ENCODE measurements around the gene PPP2R5C.

PPP2R5C gene

DNA sequence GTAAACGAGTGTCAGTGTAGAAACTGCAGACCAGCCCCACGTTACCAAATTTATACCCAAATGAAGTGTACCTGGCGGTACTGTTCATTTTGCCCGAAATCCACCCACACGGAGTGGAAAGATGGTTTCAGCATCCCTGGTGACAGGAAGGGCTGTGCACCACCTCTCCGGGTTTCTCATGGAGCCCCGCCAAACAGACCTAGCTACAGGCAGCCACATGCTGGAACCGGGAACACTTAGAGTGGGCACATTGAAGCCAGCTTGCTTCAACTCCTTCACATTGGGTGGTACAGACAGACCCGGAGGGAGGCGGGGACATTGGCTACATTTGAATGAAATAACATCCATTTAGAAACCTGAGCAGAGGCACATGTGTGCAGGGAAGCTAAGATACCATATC is 84.4 kb downstream of the PPP2R5C start:
- DNase-seq, result no peak

DNA sequence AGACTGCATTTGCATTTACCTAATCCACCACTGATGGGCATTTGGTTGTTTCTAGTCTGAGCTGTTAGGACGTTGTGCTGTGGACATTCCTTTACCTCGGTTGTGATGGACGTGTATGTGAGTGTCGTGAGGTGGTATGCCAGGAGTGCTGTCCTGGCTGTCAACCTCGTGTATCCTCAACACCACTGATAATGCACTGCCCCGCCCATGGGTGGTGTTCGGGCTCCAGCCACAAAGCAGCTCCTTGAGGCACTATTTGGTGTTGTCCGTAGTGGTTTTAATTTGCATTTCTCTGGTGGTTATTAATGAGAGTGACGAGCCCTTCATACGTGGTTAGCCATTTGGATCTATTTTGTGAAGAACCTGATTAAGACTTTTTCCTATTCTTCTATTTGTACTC is 87.6 kb downstream of the PPP2R5C start:
- DNase-seq, result no peak

DNA sequence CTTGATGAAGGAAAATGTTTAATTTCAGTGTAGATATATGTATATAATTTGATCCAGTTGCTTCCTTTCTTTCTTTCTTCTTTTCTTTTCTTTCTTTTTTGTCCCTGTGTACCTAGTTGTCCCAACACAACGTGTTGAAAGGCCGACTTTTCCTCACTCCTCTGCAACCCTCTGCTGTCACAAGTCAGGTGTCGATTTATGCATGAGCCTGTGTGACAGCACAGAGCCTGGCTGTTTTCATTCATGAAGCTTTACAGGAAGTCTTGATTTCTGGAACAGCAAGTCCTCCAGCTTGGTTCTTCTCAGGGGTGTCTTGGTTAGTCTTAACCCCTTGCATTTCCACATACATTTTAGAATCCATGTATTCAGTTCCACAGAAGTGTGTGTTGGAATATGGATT is 88.1 kb downstream of the PPP2R5C start:
- DNase-seq, result no peak

DNA sequence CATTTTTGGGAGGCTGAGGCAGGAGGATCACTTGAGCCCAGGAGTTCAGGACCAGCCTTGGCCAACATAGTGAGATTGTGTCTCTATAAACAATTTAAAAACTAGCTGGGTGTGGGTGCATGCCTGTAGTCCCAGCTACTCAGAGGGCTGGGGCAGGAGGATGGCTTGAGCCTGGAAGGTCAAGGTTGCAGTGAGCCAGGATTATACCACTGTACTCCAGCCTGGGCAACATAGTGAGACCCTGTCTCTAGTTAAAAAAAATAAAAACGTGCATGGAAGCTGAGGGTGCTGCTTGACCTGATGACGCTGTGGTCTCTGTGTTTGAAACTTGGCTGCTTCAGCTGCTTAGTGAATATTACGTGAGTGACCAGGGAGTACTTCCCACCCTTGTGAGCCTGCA is 89.7 kb downstream of the PPP2R5C start:
- no peak for DNase-seq

DNA sequence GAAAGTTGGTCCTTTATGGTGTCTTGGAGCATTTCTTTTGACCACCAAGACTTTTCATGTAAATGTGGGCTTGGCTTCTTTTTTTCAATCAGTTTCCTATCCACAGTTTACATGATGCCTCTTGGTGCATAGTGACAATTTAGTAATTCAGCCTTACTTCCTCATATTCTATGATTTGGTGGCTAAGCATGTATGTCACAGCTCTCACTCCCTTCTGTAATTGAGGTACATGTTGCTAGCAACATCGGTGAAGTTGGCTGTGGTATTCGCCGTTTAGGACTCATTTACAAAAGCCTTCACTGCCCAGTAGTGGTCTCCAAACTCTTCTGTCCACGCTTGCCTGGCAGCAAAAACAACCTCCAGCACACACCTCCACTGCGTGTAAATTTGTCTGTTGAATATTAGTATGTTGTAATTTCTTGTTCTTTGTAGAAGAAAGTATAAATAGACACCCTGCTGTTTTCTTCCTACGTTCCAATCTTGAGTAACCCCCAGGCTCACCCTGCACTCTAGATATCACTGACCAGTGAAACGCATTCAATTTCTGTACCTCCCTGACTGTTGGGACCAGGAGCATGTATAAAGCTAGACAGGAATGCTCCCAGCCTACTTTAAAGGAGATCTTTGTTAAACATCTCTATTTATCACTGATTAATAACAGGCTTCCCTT is 90.4 kb downstream of the PPP2R5C start:
- no peak for DNase-seq

DNA sequence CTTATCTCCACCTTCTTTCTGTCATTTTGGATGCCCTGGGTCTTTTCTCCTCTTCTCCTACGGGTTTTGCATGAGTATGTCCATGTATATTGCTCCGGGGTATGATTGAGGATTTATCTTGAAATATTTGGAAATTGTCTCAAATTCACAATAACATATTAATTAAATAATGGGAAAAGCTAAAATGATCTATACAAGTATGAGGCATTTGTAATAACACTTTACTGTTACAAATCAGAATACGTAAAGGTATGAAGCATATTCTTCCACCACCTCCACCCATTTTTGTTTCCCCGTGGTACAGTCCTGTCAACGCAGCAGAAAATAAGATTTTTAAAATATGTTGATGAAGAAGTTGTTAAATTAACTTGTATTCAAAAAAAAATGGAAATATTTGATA is 91.3 kb downstream of the PPP2R5C start:
- DNase-seq, result no peak

DNA sequence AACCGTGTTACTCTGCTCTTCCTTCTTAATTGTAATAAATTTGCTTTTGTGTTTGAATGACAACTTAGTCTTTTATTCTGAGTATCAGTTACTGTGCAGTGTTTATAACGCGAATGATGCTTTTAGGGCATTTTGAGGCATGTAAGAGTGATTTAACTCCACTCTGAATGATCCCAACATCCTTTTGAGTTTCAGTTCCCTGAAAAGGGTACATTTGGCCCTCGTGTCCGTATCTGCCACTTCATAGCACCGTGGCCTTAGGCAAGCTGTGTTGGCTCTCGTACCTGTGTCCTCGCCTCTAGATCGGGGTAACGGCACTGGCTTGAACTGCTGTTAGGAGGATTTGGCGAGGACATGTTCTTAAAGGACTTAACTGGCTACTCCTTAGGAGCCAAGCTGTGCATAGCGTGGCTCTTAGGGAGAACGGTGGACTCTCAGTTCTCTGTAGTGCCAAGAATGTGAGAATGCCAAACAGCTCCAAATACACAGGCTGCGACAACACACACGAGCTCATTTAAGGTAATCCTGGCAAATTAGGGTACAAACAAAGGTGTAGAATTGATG is 92.0 kb downstream of the PPP2R5C start:
- no peak for DNase-seq

DNA sequence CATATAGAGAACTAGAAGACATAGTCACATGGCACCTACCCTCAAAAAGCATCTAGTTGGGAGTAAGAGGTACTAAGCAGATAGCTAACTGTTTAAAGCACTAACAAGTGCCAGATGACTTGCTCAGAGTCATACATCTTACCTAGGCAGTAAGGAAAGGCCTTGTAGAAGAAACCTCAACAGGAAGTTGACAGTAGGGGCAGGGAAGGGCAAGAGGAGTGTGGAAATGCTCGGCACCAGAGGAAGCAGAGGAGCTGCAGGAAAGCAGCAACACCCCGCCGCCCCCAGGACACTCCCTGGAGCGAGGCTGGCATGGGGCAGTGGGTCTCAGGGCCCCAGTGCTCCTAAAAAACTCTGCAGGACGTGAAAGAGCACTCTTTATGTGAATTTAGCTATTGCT is 92.9 kb downstream of the PPP2R5C start:
- no peak for DNase-seq

DNA sequence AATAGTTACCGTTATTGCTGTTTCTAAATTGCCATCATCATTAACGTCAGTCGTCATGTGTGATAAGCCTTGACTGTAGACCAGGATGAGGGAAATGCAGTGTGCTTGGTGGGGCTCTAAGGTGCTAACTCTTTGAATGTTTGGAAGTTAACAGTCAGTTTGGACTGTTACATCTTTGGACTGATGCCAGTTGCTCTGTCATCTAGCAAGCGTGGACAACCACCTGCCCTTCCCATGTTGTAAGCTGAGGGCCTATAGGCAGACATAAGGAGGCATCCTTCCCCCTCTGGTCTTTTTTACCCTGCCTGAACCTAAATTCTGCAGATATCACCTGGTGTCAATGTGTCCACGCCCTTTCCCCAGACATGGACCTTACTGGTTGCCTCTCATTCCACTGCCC is 94.4 kb downstream of the PPP2R5C start:
- no peak for DNase-seq

DNA sequence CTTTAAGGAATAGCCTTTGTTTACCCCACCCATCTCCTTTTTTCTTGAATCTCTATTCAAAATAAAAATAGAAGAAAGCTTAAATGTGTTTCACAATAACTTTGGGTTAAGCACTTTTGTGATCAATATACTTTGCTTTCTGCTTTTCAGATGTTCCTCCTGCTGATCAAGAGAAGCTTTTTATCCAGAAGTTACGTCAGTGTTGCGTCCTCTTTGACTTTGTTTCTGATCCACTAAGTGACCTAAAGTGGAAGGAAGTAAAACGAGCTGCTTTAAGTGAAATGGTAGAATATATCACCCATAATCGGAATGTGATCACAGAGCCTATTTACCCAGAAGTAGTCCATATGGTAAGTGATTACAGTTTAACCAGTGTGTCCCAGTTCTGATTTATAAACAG is 95.0 kb downstream of the PPP2R5C start:
- no peak for DNase-seq

DNA sequence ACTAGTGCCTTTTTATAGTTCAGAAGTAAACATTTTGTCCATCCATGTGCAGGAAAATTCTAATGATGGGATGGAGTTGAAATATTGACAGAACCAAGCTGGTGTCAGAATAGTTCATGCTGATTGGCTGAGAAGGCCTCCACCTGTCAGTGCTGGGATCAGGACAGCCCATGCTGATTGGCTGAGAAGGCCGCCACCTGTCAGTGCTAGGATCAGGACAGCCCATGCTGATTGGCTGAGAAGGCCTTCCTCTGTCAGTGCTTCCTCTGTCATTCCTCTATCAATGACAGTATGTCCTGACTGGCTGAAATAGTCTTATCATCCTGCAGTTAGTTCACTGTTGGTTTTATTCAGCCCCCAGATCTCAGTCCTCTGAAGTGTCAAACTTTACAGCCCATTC is 95.7 kb downstream of the PPP2R5C start:
- no peak for DNase-seq

DNA sequence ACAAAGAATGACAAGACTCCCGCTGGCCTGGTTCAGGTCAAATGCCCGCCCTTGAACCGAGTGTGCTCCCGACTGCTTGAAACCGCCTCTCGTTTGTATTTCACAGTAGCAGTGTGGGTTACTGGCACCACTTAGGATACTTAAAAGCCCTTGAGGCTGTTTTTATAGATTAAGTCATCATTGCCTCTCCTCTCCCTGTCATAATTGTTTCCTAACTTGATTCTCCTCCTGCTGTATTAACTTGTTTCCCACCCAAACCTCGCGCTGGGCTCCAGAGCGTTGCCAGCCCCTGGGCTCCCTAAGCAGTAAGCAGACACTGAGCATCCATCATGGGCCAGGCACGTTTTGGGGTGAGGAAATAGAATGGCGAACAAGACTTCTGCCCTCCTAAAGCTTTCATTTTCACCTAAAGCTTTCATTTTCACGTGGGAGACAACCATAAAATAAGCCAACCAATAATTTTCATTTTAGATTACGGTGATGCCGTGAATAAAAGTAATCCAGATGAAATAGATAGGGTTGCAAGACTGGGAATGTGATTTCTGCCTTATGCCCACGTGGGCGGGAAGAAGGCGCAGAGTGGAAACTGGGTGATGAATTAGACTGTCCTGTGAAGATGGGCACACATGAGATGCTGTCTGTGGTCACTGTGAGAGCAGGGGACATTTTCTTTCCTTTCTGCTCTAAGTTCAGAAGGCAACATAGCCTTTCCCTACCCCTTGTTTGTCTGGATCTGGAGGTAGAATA is 97.5 kb downstream of the PPP2R5C start:
- DNase-seq, result peak; percentile 3

DNA sequence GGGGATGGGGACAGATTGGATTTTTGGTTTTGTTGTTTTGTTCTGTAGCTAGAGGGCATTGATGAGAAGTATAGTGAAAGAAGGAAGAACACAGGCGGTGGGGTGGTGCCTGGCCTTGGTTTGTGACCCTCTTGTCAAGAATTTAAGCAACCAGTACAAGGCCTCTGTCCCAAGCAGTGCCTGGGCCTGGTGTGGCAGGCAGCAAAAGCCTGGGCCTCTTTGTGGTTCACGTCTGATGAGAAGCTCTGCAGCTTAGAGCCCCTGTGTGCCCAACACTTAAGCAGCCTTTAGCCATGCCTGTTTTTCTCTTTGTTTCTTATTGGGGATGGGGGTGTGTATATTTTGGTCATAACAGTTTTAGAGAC is 98.0 kb downstream of the PPP2R5C start:
- no peak for DNase-seq

DNA sequence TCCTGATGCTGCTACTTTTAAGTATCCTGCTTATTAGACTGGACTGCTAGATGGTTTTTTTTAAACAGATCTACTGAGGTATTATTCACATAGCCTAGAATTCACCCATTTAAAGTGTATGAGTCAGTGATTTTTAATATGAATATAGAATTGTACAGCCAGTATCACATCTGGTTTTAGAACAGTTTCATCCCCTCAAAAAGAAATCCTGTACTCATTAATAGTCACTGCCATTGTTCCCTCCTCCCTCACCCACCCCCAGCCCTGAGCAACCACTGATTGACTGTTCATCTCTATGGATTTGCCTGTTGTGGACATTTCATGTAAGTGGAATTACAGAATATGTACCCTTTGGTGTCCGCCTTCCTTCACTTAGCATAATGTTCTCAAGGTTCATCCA is 98.4 kb downstream of the PPP2R5C start:
- no peak for DNase-seq

DNA sequence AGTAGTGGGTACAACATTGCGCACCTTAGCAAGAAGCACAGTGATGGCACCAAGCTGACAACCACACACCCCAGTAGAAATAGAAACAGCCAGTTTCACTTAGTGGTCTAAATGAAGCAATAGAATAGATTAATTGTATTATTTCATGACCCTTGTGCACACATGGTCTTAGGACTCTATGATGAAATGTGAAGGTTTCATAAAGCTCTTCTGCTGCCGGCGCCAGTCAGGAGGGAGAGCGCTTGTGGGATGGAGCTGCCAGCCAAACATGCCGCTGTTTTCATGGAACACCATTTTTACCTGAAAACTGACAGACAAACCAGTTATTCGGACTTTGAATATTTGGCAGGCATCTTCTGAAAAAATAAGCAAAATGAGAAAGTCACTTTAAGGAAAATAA is 100.0 kb downstream of the PPP2R5C start:
- DNase-seq, result no peak

DNA sequence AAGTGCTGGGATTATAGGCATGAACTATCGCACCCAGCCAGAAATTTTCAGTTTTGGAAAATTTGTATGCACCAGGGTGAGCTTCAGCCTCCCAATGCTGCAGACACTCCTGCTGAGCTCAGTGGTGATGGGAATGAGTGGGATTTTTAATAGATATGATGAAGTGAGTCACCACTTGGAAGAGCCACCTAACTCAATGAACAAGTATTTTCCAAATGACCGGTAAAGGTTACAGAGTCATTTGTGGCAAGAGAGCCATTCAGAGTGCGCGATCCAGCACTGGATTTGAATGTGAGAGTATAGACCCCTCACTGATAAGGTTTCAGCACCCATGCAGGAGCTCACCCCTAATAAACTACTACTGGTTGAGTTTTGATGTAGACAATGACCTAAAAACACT is 100.7 kb downstream of the PPP2R5C start:
- no peak for DNase-seq

DNA sequence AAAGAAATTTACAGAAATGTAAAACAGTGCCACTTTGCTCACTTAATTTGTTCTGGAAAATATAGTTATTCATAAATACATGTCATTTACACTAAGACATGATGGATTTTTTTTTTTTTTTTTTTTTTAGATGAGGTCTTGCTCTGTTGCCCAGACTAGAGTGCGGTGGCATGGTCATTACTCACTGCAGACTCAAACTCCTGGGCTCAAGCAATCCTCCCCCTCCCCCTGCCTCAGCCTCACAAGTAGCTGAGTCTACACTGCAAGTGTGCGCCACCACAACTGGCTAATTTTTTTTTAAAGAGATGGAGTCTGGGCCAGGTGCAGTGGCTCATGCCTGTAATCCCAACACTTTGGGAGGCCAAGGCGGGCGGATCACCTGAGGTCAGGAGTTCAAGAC is 101.2 kb downstream of the PPP2R5C start:
- no peak for DNase-seq

DNA sequence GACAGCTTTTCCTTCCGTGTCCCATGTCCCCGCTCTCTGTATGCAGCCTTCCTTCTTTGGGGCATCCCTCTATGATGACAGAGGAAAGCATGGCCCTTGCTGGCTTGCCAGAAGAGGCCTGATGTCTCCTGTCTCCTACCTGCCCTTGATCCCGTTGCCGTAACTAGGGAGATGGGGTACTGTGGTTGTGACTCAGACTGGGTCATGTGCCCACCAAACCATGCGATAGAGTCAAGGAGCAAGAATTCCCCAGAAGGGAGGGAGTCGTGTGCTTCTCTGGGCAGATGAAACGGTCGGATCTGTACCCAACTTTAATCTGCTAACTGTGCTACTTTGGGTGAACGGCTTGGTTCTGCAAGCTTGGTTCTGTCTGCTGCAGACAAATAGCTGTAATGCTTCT is 103.8 kb downstream of the PPP2R5C start:
- DNase-seq, result no peak

DNA sequence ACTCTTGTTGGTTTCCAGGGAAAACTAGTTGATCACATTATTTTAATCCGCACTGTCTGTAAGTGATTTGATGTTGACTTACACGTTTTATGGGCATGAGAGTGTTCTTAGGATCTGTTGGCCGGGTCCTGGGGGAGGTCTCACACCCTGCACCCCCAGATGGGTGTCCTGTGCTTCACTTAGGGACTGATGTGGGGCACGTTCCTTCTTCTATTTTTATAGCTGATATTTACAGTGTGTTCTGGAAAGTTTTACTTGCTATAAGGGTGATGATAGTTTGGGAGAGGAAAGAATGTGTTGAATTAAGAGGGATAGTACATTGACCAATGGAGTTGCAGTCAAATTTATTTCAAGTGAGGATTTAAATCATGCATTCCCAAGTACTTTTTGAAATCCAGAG is 106.3 kb downstream of the PPP2R5C start:
- no peak for DNase-seq

DNA sequence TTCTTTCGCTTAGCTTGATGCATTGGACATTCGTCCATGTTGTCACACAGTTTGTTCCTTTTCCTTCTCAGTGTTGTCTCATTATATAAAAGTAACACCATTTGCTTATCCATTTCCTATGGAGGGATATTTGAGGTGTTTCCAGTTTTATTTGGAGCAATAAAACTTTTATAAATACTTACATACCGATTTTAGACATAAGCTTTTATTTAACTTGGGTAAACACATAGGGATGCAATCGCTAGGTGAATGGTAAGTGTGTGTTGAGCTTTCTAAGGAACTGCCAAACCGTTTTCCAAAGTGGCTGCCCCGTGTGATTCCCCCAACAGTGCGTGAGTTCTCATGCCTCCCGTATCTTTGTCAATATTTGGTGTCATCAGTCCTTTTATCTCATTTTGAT is 107.7 kb downstream of the PPP2R5C start:
- DNase-seq, result no peak

DNA sequence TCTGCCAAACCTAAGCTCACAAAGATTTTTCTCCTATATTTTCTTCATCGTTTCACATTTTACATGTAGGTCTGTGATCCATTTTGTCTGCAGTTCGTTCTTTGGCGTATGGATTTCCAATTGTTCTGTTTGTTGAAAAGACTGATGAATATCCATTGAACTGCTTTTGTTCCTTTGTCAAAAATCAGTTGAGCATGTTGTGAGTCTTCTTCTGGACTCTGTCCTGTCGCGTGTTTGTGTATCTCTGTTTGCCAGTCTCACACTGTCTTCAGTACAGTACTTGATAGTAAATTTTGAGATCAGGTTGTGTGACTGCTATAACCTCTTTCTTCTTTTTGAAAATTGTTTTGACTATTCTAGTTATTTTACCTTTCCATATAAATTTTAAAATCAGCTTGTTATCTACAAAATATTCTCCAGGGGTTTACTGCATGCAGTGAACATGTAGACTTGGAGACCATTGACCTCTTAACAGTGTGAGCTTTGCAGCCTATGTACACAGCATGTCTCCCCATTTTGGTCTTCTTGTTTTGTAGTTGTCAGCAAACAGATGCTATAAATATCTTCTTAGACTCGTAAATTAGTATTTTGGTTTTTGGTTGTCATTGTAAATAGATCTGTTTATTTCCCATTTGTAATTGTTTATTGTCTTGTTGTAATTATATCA is 108.9 kb downstream of the PPP2R5C start:
- no peak for DNase-seq

DNA sequence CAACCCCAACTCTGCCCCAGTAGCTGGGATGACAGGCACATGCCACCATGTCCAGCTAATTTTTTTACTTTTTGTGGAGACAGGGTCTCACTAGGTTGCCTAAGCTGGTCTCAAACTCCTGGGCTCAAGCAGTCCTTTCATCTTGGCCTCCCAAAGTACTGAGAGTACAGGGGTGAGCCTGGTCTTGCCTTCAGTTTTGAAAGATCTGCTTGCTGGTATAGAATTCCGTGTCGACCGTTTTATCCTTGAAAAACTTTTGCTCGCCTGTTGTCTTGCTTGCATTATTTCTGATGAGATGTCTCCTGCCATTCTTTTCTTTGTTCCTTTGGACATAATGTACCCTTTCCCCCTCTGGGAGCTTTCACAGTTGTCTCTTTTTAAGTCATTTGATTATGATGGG is 110.8 kb downstream of the PPP2R5C start:
- no peak for DNase-seq

DNA sequence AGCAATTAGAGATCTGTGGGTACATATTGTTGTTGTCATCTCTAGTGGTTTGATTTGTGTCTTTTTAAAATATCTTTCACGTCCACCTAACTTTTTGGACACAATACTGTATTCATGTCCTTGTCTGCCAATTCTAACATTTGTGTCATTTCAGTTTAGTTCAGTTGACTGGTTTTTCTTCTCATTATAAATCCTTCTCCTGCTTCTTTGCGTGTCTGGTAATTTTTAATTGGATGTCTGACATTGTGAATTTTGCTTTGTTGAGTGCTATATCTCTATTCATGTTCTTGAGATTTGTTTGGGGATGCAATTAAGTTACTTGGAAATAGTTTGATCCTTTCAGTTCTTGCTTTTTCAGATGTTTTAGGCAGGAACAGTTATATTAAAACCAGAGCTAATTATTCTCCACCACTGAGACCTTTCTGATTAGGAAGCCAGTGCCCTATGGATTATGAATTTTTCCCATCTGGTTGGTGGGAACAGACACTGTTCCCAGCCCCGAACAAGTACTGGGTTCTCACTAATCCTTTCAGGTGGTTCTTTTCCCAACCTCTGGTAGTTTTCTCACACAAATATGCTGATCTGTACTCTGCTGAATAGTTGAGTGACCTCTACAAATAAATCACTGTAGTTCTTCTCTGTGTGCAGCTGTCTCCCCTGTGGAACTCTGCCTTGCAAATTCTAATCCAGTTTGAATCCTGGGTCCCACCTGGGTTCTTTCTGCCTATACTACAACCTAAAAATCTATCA is 111.7 kb downstream of the PPP2R5C start:
- no peak for DNase-seq
